CD14-positive monocyte (primary cell): ENCODE results near the gene CLEC4G. TPM values are rescaled to one million over a fixed set of nuclear protein-coding genes. Genes with fewer than 3 reads are reported as not detected.
A peak's percentile ranks its signal among the peaks of the same experiment; 100 is the strongest.

Source experiments
- DNase-seq, 3 donors: peaks; one replicate each; pipeline ENCODE4 v3.0.0-alpha.2; 2011 to 2022
- H2AFZ ChIP-seq: 2 replicates; pipeline ENCODE4 v1.6.0; 2012; ENCODE audit warnings: mild to moderate bottlenecking, low read depth, low read length, inconsistent platforms; ENCODE audit not compliant: insufficient read depth, poor library complexity, severe bottlenecking
- H3K27ac ChIP-seq, 2 donors: 1 replicate in 1 of 2; 2 replicates in 1 of 2; pipeline ENCODE4 v1.5.1; 2012 to 2013; ENCODE audit warnings: low read length in 2 of 2, control low read depth in 1 of 2, inconsistent platforms in 1 of 2, low read depth in 1 of 2, mild to moderate bottlenecking in 1 of 2
- H3K27me3 ChIP-seq, 2 donors: one replicate each; pipeline versions ENCODE4 v1.6.0 to v1.6.1; 2011 to 2013; ENCODE audit warnings: low read length in 2 of 2; ENCODE audit not compliant: control insufficient read depth in 2 of 2, insufficient read depth in 2 of 2
- H3K36me3 ChIP-seq, 2 donors: replicated peaks in 1 of 2; 1 replicate in 1 of 2; 2 replicates in 1 of 2; pipeline versions ENCODE4 v1.5.1 to v1.6.1; 2012 to 2013; ENCODE audit warnings: low read length in 2 of 2, control low read depth in 1 of 2, inconsistent platforms in 1 of 2, mild to moderate bottlenecking in 1 of 2; ENCODE audit not compliant: insufficient read depth in 2 of 2, control insufficient read depth in 1 of 2
- H3K4me1 ChIP-seq, 2 donors: 1 replicate in 1 of 2; 2 replicates in 1 of 2; pipeline versions ENCODE4 v1.5.1 to v1.6.1; 2012 to 2013; ENCODE audit warnings: low read length in 2 of 2, control low read depth in 1 of 2, inconsistent platforms in 1 of 2, mild to moderate bottlenecking in 1 of 2, moderate library complexity in 1 of 2; ENCODE audit not compliant: insufficient read depth in 2 of 2, control insufficient read depth in 1 of 2
- H3K4me2 ChIP-seq: replicated peaks from 2 replicates; pipeline ENCODE3; 2012; ENCODE audit warnings: low read length, moderate library complexity, mild to moderate bottlenecking; ENCODE audit not compliant: poor library complexity, severe bottlenecking; ENCODE audit errors: extremely low read depth
- H3K4me3 ChIP-seq, 3 experiments: fragments of 200-600 bp in 1 of 3; sonication (generic) in 1 of 3; replicated peaks in 1 of 3; 1 replicate in 2 of 3; 2 replicates in 1 of 3; pipeline ENCODE4 v1.5.1; 2011 to 2013; ENCODE audit warnings: low read length in 3 of 3, mild to moderate bottlenecking in 3 of 3, control low read depth in 2 of 3, low read depth in 2 of 3, inconsistent platforms in 1 of 3, moderate library complexity in 1 of 3
- H3K79me2 ChIP-seq: 2 replicates; pipeline ENCODE4 v1.6.0; 2012; ENCODE audit warnings: mild to moderate bottlenecking, control low read depth, inconsistent platforms, low read length, moderate library complexity; ENCODE audit not compliant: insufficient read depth
- H3K9ac ChIP-seq: 2 replicates; pipeline ENCODE4 v1.6.0; 2017; ENCODE audit warnings: low read length, mild to moderate bottlenecking; ENCODE audit not compliant: insufficient read depth, poor library complexity, severe bottlenecking
- H3K9me3 ChIP-seq, 2 donors: replicated peaks in 1 of 2; 1 replicate in 1 of 2; 2 replicates in 1 of 2; pipeline versions ENCODE4 v1.5.1 to v1.6.1; 2012 to 2013; ENCODE audit warnings: low read length in 2 of 2, control low read depth in 1 of 2; ENCODE audit not compliant: control insufficient read depth in 1 of 2, insufficient read depth in 1 of 2
- H4K20me1 ChIP-seq: 2 replicates; pipeline ENCODE4 v1.6.0; 2012; ENCODE audit warnings: mild to moderate bottlenecking, low read length, control low read depth, moderate library complexity; ENCODE audit not compliant: insufficient read depth
- H3K27ac Mint-ChIP-seq, 7 donors: one replicate each; pipeline ENCODE4 v1.8.0; 2020; ENCODE audit warnings: mild to moderate bottlenecking in 7 of 7, mixed read lengths in 7 of 7, moderate library complexity in 6 of 7, inconsistent platforms in 2 of 7
- H3K27me3 Mint-ChIP-seq, 3 donors: one replicate each; pipeline ENCODE4 v1.8.0; 2021 to 2022; ENCODE audit warnings: low read depth in 3 of 3, mild to moderate bottlenecking in 3 of 3, mixed read lengths in 3 of 3, moderate library complexity in 3 of 3, inconsistent platforms in 1 of 3
- H3K36me3 Mint-ChIP-seq, 2 donors: one replicate each; pipeline ENCODE4 v1.8.0; 2020; ENCODE audit warnings: mixed read lengths in 2 of 2, inconsistent platforms in 1 of 2, mild to moderate bottlenecking in 1 of 2
- H3K4me1 Mint-ChIP-seq: one replicate; pipeline ENCODE4 v1.8.0; 2020; ENCODE audit warnings: mild to moderate bottlenecking, mixed read lengths
- H3K4me3 Mint-ChIP-seq, 2 donors: one replicate each; pipeline ENCODE4 v1.8.0; 2020; ENCODE audit warnings: mild to moderate bottlenecking in 2 of 2, mixed read lengths in 2 of 2, moderate library complexity in 1 of 2
- H3K9me3 Mint-ChIP-seq, 7 donors: one replicate each; pipeline ENCODE4 v1.8.0; 2020 to 2022; ENCODE audit warnings: mixed read lengths in 7 of 7, mild to moderate bottlenecking in 6 of 7, moderate library complexity in 6 of 7, inconsistent platforms in 2 of 7
- WGBS: methylation state at CpG from one replicate; pipeline ENCODE4 v1.1.5; 2013; ENCODE audit warnings: missing lambda C conversion rate; ENCODE audit not compliant: insufficient coverage; 5-methylcytosine and 5-hydroxymethylcytosine counted together
- intact Hi-C, 2 donors: fragments of 100-400 bp; cut with micrococcal nuclease; formaldehyde crosslinking; loops; one replicate each; pipeline versions ENCODE4 v1.15.0 to v1.15.1; 2023
- polyA plus RNA-seq, 3 donors: library from polyadenylated mRNA; depleted of rRNA in 1 of 3; unstranded in 2 of 3; stranded (reverse) in 1 of 3; fragments of 300-500 nt in 2 of 3; fragments of >200 nt in 1 of 3; fragmentation: Illumina TruSeq in 2 of 3; gene quantifications; 1 replicate in 2 of 3; 2 replicates in 1 of 3; pipeline ENCODE4 v1.2.3, GENCODE V29; 2012 to 2021
- TF ChIP-seq, protein P1 (sequence below): fragments of 200-600 bp; IDR thresholded peaks from one replicate; pipeline ENCODE4 v1.8.0; 2022; ENCODE audit warnings: antibody characterized with exemption, mild to moderate bottlenecking

Gene CLEC4G
- polyA plus RNA-seq, 3 donors, result 4.7 to 7.9 (median 7.1) TPM

DNA sequence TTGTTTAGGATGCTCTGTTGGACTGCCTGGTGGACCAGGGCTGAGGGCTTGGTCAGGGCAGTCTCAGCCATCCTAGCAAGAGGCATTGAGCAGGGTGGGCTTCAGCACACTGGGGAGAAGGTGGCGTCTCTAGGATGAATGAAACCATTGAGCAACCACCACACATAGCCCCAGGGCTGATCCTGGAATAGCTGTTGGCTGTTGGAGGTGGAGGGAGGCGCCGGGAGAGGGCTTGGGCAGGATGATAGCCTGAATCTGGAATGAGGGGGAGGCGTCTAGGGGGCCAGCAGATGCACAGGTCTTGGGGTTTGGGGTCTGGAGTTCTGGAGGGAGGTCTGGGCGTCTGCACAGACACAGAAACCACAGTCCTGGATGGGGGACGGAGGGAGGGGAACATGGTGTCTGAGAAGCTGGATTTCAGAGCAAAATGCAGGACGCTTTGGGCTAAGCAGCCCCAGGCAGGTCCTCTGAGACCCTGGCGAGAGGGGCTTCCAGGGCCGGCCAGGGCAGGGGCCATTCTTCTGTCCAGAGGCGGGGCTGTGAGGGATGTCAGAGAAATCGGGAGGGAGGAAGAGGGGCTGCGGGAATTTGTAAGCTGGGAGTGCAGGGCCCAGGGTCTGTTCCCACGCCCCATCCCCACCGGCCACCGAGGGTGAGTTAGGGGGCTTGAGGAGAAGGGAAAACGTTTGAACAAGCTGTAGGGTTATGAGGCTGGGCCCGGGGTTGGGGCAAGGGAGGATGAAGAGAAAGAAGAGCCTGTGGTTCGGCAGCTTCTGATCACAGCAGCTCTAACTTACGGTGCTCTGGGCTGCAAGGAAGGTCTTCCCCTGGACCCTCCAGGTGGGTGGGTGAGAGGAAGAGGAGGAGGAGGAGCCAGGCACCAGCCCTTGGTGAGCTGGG, 46.1 kb downstream of the CLEC4G start:
- peaks cover 0 to 5% (median 0%) of the 10 kb centered on the region in 7 donors for H3K9me3 Mint-ChIP-seq
- 90% methylated on average over 9 of the region's 19 CpGs for WGBS
- no peaks in the 10 kb centered on the region for H3K27me3 ChIP-seq
- H3K4me3 ChIP-seq, result no peak overlapping the region
- peak overlapping the region in 6 of 7 donors; percentile 26 to 78 (median 40) for H3K27ac Mint-ChIP-seq
- H3K79me2 ChIP-seq, result peaks cover 40% of the 10 kb centered on the region
- peaks cover 30% of the 10 kb centered on the region for H4K20me1 ChIP-seq
- no peak overlapping the region for H3K4me2 ChIP-seq
- no peak overlapping the region for H3K27ac ChIP-seq
- no peak overlapping the region for H3K9ac ChIP-seq
- peaks cover 23 to 35% of the 10 kb centered on the region in 2 donors for H3K4me1 ChIP-seq
- no peak overlapping the region for H2AFZ ChIP-seq
- H3K4me1 Mint-ChIP-seq, result peaks cover 37% of the 10 kb centered on the region
- no peak overlapping the region for H3K4me3 Mint-ChIP-seq
- DNase-seq, result no peak
- H3K9me3 ChIP-seq, result no peaks in the 10 kb centered on the region
- peaks cover 20 to 35% of the 10 kb centered on the region in 2 donors for H3K36me3 Mint-ChIP-seq
- H3K27me3 Mint-ChIP-seq, result peaks cover 3 to 7% (median 3%) of the 10 kb centered on the region in 3 donors
- TF ChIP-seq, protein P1, sequence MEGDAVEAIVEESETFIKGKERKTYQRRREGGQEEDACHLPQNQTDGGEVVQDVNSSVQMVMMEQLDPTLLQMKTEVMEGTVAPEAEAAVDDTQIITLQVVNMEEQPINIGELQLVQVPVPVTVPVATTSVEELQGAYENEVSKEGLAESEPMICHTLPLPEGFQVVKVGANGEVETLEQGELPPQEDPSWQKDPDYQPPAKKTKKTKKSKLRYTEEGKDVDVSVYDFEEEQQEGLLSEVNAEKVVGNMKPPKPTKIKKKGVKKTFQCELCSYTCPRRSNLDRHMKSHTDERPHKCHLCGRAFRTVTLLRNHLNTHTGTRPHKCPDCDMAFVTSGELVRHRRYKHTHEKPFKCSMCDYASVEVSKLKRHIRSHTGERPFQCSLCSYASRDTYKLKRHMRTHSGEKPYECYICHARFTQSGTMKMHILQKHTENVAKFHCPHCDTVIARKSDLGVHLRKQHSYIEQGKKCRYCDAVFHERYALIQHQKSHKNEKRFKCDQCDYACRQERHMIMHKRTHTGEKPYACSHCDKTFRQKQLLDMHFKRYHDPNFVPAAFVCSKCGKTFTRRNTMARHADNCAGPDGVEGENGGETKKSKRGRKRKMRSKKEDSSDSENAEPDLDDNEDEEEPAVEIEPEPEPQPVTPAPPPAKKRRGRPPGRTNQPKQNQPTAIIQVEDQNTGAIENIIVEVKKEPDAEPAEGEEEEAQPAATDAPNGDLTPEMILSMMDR, result no peak
- intact Hi-C loops, result loop anchor here in 1 of 2 donors (5.0 kb wide), 1 partner anchor 112 kb away; no protein-coding TSS in a partner anchor
- peaks cover 12 to 31% of the 10 kb centered on the region in 2 donors for H3K36me3 ChIP-seq

DNA sequence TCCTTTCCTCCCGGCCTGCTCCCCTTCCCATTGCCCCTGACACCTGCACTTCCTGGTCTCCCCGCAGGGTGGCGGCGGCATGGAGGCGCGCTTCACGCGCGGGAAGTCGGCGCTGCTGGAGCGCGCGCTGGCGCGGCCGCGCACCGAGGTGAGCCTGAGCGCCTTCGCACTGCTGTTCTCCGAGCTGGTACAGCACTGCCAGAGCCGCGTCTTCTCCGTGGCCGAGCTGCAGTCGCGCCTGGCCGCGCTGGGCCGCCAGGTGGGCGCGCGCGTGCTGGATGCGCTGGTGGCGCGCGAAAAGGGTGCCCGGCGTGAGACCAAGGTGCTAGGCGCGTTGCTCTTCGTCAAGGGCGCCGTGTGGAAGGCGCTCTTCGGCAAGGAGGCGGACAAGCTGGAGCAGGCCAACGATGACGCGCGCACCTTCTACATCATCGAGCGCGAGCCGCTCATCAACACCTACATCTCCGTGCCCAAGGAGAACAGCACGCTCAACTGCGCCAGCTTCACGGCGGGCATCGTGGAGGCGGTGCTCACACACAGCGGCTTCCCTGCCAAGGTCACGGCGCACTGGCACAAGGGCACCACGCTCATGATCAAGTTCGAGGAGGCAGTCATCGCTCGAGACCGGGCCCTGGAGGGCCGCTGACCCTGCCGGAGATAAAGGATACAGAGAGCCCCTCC, 49.6 kb downstream of the CLEC4G start:
- Histone ChIP-seq H3K27ac (peak overlapping the region; percentile 96), H2AFZ (peak overlapping the region; percentile 68), H3K9me3 (no peaks in the 10 kb centered on the region), H3K79me2 (peaks cover 75% of the 10 kb centered on the region), H4K20me1 (peaks cover 30% of the 10 kb centered on the region), H3K4me3 (peak overlapping the region; percentile 95 to 99 (median 96)), H3K27me3 (no peaks in the 10 kb centered on the region), H3K36me3 (peaks cover 12 to 31% of the 10 kb centered on the region in 2 donors), H3K9ac (peak overlapping the region; percentile 98), H3K4me1 (peaks cover 43 to 55% of the 10 kb centered on the region in 2 donors), H3K4me2 (peak overlapping the region; percentile 97)
- intact Hi-C loops, result loop anchor here (5.0 kb wide), 2 partner anchors 35 to 45 kb away; partner anchors contain the start of gene STXBP2 (in 1 of the 2)
- H3K9me3 Mint-ChIP-seq, result no peaks in the 10 kb centered on the region
- 85% methylated on average over 68 of the region's 74 CpGs for WGBS
- TF ChIP-seq, protein P1, result no peak
- peak overlapping the region; percentile 93 to 98 (median 96) for H3K27ac Mint-ChIP-seq
- peaks cover 24 to 48% of the 10 kb centered on the region in 2 donors for H3K36me3 Mint-ChIP-seq
- H3K4me3 Mint-ChIP-seq, result peak overlapping the region; percentile 89 to 92
- H3K4me1 Mint-ChIP-seq, result peaks cover 56% of the 10 kb centered on the region
- DNase-seq, result peak in 1 of 3 donors; percentile 5
- H3K27me3 Mint-ChIP-seq, result peaks cover 0 to 7% (median 3%) of the 10 kb centered on the region in 3 donors
